NCI-H526 treated with DMSO at 0.1 percent for 48 hours (cell line): ENCODE data around the gene GDF10.

ENCODE experiments used
- DNase-seq: peaks from one replicate; lab custom pipeline; 2025; lab: John Stamatoyannopoulos, UW

Gene GDF10

GRCh38 chr10:47294501-47294900 lies 5.5 kb upstream of the GDF10 start:
- no peak for DNase-seq

GRCh38 chr10:47295411-47295810 lies 4.6 kb upstream of the GDF10 start:
- no peak for DNase-seq

GRCh38 chr10:47296156-47296894 lies 3.7 kb upstream of the GDF10 start:
- DNase-seq = no peak

- DNase-seq = no peak
Measured at GRCh38 chr10:47296941-47297340, 3.1 kb upstream of the GDF10 start.

- DNase-seq = no peak
Measured at GRCh38 chr10:47297866-47298540, 2.0 kb upstream of the GDF10 start.

- no peak for DNase-seq
Measured at GRCh38 chr10:47298715-47299114, 1.3 kb upstream of the GDF10 start.

- DNase-seq = no peak
Measured at GRCh38 chr10:47300429-47300931, 483 bp downstream of the GDF10 start.

GRCh38 chr10:47301833-47302232 lies 1.8 kb downstream of the GDF10 start:
- DNase-seq = no peak

GRCh38 chr10:47303105-47303504 lies 3.1 kb downstream of the GDF10 start:
- no peak for DNase-seq

- DNase-seq = no peak
Measured at GRCh38 chr10:47303866-47304265, 3.9 kb downstream of the GDF10 start.

GRCh38 chr10:47305566-47305965 lies 5.6 kb downstream of the GDF10 start:
- DNase-seq = no peak

- no peak for DNase-seq
Measured at GRCh38 chr10:47306387-47307210, 6.6 kb downstream of the GDF10 start.

GRCh38 chr10:47307381-47307780 lies 7.4 kb downstream of the GDF10 start:
- DNase-seq = no peak

- DNase-seq = no peak
Measured at GRCh38 chr10:47308775-47309174, 8.8 kb downstream of the GDF10 start.

- DNase-seq = no peak
Measured at GRCh38 chr10:47309408-47310089, 9.6 kb downstream of the GDF10 start.

GRCh38 chr10:47310090-47310505 lies 10.1 kb downstream of the GDF10 start:
- DNase-seq = no peak

- no peak for DNase-seq
Measured at GRCh38 chr10:47311193-47311931, 11.4 kb downstream of the GDF10 start.

GRCh38 chr10:47311932-47312662 lies 12.1 kb downstream of the GDF10 start:
- DNase-seq = peak; percentile 22

GRCh38 chr10:47312663-47312995 lies 12.6 kb downstream of the GDF10 start:
- no peak for DNase-seq

- no peak for DNase-seq
Measured at GRCh38 chr10:47314416-47314970, 14.5 kb downstream of the GDF10 start.
